GM12875 (cell line): ENCODE data around the gene CGB5.
"Not testable (repeated sequence)": the region's sequence is repeated elsewhere in the genome, so short reads cannot be mapped to it uniquely, and the experiment has no call there.

Experiments
- H3K4me3 ChIP-seq: one replicate; pipeline ENCODE4 v1.5.1; 2011; ENCODE audit warnings: low read depth, low read length, control low read depth
- CTCF ChIP-seq: IDR thresholded peaks from 2 replicates; pipeline ENCODE4 v1.5.1; 2011; ENCODE audit warnings: low read depth, mild to moderate bottlenecking, control low read depth, inconsistent platforms, low read length, moderate library complexity, borderline replicate concordance; ENCODE audit not compliant: insufficient read depth

The CGB5 gene

GRCh38 chr19:49056101-49056901 lies 12.7 kb downstream of the CGB5 start:
- peak overlapping the region; percentile 36 for H3K4me3 ChIP-seq
- TF ChIP-seq CTCF, result no peak

- not testable (repeated sequence) for H3K4me3 ChIP-seq
Measured at GRCh38 chr19:49056902-49057596, 13.4 kb downstream of the CGB5 start.

DNA sequence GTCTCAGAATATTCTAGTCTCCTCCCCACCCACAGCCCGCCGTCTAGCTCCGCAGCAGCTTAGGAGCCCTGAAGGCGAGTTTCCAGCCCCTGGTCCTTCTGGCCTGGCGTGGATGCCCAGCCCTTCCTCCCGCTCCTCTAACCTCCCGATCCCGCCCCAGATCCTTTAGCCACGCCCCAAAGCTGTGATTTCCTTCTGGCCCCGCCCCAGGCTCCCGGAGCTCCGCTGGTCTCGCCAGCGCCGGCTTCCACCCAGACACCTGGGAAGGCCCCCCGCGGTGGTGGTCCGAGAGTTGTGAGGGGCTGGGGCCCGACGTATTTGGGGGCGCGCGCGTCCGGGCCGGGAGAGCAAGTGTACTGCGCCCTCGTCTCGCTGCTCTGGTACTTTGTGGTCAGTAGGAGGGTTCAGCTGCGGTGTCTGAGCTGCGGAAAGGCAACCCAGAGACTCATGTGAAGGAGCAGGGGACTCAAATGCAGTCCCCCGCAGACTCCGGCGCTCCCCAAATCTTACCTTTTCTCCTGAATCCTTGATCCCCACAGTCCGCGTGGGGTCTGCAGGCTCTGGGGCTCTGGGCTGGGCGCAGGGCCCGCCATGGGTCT lies 14.1 kb downstream of the CGB5 start, which contains the start of gene CGB7:
CGB7 (minus strand) TSS at position 114 of the 599 bp plus-strand sequence. CDS start 2,374 bp downstream, outside the sequence.
- TF ChIP-seq CTCF, result no peak
- H3K4me3 ChIP-seq, result no peak within 1 kb of the TSS

DNA sequence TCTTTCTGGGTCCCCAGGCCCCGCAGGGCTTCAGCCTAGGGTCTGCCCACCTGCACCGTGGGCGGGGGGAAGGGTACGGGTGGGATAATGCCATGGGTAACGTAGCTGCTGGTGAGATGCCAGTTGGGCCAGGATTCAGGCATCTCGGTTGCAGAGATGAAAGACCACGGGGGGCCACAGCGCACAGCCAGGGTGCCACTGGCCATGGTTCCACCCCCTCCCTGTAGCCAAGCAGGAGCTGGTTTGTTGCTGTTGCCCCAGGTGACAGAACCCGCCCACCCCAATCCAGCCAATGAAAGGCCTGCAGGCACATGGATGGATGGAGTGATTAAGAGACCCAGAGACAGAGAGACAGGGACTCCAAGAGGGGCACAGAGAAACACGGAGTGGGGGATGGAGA lies 14.9 kb downstream of the CGB5 start:
- no peak for TF ChIP-seq CTCF
- no peak overlapping the region for H3K4me3 ChIP-seq

DNA sequence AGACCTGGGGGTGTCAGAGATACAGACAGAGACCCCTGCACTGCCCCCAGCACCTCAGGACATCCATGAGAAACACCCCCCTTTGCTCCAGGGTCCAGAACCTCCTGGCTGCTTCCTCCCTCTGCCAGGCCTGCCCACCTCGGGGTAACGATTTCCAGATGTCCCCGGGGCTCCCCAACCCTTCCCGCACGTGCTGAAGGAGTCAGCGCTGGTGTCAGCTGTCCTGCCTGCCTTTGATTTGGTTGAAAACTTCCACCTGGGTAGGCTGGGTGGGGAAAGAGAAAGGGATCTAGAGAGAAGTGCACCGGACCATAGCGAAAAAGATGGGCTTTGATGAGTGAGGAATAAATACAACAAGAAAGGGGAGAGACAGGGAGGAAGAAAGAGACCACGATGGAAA lies 15.4 kb downstream of the CGB5 start:
- H3K4me3 ChIP-seq, result no peak overlapping the region
- no peak for TF ChIP-seq CTCF

DNA sequence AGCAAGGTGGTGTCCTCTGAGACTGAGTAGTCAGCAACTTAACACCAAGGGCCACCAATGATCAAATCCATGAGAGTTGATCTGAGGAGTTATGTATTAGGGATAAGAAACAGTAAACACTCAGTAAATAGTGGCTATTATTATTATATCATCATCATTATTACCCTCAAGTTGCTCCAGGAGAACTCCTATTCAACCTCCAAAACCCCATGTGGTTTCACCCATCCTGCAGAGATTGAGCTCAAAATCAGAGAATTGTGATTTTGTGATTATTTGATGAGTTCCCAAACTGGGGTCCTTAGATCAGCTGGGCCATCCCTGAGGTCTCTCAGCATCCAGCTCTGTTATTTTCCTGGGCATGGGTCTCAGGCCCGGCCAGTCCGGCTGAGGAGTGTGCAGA lies 17.4 kb downstream of the CGB5 start:
- H3K4me3 ChIP-seq, result no peak overlapping the region
- no peak for TF ChIP-seq CTCF

- no peak overlapping the region for H3K4me3 ChIP-seq
- no peak for TF ChIP-seq CTCF
Measured at GRCh38 chr19:49061445-49061844, 17.8 kb downstream of the CGB5 start.
